Measurements from ENCODE around the gene TMEM145. TPM values are rescaled to one million over a fixed set of nuclear protein-coding genes. Genes with fewer than 3 reads are reported as not detected.

TMEM145 gene
- total RNA-seq, 4 donors from 2014 or later: not detected

DNA sequence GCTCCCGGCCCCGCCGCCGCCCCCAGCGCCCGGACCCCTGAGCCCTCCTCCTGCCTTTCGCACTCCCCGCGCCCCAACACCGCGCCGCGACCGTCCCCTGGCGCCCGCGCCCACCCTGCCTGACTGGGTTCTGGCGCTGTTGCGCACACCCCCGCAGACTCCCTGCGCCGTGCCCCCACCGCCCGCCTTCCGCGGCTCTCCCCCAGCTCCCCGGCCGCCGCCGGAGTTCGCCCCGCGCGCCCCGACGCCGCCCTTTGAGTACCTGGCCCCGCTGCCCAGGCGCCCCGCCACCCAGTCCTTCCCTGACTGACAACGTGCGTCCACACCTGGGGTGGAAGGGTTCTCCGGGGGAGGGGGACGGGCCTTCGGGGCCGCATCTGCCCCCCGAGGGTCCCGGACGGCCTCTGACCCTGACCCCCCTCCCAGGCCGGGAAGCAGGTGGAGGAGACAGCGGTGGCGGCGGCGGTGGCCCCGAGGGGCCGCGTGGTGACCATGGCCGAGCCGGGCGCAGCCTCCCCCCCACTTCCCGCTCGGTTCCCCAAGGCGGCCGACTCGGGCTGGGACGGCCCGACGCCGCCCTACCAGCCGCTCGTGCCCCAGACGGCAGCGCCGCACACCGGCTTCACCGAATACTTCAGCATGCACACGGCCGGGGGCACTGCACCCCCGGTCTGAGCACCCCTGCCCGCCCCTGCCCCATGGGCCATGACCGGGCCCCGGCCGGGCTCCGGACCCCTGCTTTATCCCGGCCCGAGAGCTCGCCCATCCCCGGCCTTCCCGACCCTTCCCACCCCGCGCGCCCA, 10.9 kb downstream of the TMEM145 start:
- TF ChIP-seq, protein P1, sequence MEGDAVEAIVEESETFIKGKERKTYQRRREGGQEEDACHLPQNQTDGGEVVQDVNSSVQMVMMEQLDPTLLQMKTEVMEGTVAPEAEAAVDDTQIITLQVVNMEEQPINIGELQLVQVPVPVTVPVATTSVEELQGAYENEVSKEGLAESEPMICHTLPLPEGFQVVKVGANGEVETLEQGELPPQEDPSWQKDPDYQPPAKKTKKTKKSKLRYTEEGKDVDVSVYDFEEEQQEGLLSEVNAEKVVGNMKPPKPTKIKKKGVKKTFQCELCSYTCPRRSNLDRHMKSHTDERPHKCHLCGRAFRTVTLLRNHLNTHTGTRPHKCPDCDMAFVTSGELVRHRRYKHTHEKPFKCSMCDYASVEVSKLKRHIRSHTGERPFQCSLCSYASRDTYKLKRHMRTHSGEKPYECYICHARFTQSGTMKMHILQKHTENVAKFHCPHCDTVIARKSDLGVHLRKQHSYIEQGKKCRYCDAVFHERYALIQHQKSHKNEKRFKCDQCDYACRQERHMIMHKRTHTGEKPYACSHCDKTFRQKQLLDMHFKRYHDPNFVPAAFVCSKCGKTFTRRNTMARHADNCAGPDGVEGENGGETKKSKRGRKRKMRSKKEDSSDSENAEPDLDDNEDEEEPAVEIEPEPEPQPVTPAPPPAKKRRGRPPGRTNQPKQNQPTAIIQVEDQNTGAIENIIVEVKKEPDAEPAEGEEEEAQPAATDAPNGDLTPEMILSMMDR (IDR thresholded peaks at IDR 0.05; ENCODE audit: low read depth): no peak

DNA sequence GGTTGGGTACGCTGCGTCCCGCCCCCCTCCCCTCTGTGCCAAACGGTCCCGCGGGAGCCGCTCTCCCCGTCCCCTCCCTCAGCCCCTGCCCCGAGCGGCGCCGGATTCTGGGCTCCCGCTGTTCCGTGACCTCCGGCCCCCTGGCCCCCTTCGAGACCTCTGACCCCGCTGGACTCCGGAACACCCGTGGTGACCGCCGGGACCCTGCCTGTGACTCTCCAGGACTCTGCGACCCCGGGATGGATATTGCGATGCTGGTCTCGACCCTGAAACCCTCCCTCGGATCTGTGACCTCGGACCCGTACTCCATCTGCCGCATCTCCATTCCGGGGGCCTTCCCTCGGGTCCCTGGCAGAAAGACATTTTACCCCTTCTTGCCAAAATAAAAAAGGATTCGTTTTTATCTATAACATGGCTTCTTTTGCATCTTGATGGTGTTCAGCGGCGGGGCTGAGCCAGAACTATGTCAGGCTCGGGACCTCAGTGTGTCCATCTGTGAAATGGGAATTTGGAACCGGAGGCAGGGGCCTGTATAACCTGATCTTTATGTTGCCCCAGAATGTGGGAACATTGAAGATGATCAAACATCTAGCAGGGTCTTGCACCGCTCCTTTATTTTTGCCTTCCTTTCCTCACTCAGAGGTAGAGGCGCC, 11.7 kb downstream of the TMEM145 start:
- TF ChIP-seq, protein P1 (IDR thresholded peaks at IDR 0.05; ENCODE audit: low read depth): no peak

DNA sequence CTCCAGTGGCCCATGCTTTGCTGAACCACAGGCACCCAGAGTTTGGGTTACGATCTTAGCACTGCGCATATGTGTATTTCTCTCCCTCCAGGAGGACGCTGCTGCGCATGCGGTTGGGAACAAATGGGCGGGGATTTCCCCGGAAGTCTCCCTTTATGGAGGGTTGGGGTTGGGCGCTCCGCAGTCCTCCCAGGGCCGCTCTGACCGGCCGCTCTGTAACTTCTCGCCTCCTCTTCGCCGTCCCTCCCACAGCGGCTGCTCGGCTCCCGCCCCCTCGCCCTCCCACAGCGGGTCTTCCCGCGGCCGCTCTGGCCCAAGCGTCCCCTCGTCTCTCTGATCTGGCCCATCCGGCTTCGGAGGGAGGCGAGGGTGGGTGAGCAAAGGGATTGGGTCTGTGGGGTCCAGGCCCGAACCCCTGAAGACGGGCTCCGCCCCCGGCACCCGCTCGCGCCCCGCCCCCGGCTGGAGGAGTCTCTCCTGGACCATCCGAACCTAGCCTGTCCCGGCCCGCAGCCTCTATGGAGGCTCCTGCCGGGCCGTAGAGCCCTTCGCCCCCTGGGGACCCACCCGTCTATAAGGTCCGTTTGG, 12.3 kb downstream of the TMEM145 start, which contains the start of gene MEGF8:
MEGF8 (plus strand) TSS at position 328 of the 588 bp plus-strand sequence. CDS start 609 bp downstream, outside the sequence.
- TF ChIP-seq, protein P1 (IDR thresholded peaks at IDR 0.05; ENCODE audit: low read depth): no peak

DNA sequence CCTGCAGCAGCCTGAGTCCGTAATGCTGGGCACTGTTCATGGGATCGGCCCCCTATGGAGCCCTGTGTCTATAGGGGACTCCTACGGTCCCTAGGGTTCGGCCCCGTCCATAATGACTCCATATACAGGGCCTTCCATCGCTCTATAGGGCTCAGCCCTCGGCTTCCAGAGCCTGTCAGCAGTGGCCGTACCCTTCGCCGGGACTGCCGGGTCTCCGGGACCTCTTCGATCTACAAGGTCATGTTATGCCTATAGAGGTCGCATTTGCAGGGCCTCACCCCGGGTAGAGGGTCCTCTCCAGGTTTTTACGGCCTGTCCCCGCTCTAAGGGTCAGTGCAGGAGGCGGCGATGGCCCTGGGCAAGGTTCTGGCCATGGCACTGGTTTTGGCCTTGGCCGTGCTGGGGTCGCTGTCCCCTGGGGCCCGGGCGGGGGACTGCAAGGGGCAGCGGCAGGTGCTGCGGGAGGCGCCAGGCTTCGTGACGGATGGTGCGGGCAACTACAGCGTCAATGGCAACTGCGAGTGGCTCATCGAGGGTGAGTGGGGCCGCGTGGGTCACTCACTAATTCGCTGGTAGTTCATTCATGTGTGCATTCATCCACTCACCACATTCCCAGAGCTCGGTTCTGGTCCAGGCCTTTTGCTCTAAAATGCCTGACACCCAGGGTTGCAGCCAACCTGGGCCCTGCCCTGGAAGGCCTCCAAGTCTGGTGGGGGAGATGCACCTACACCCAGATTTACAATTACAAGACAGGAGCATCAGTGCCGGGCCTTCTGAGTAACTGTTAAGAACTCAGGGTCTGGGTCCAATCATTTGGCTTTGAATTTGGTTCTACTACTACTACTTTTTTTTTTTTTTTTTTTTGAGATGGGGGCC, 13.0 kb downstream of the TMEM145 start:
- TF ChIP-seq, protein P1 (IDR thresholded peaks at IDR 0.05; ENCODE audit: low read depth): no peak

DNA sequence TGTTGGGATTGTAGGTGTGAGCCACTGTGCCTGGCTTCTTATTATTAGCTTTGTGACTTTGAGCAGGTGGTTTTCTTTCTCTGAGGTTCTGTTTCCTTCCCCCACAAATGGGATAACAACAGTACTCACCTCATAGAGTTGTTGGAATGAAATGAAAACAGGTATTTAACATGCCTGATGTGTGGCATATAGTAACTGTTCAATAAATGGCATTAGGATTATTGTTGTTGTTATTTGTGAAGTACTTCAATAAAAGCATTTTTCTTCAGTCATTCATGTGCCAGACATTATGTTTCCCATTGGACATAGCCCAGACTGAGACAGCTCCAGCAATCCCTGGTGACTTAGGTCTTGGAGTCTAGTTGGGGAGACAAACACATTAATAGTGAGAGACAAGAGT, 13.9 kb downstream of the TMEM145 start:
- TF ChIP-seq, protein P1 (IDR thresholded peaks at IDR 0.05; ENCODE audit: low read depth): no peak

DNA sequence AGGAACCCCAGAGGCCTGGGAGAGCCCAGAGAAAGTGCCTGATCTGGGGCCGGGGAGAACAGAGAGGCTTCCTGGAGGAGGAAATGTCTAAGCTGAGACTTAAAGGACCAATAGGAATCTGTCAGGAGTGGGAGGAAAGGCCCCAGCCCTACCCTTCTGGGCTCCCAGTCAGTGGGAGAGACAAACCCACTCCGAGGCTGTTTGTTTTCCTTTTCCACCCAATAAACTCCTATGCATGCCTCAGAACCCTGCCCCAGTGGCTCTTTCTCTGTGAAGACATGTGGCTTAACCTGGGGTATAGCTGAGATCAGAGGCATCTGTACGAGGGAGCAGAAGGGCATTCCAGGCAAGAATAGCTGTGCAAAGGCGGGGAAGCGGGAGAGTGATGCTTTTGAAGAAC, 14.3 kb downstream of the TMEM145 start:
- TF ChIP-seq, protein P1 (IDR thresholded peaks at IDR 0.05; ENCODE audit: low read depth): no peak

All from subcutaneous adipose tissue (tissue), 4 donors.